GM12801 (cell line): ENCODE measurements around the gene RASL11A.

ENCODE experiments used
- TF ChIP-seq, protein P1 (sequence below): IDR thresholded peaks from one replicate; pipeline ENCODE4 v1.5.1; 2011; ENCODE audit warnings: control low read depth; ENCODE audit not compliant: insufficient read length; ENCODE audit errors: extremely low read depth

The RASL11A gene

DNA sequence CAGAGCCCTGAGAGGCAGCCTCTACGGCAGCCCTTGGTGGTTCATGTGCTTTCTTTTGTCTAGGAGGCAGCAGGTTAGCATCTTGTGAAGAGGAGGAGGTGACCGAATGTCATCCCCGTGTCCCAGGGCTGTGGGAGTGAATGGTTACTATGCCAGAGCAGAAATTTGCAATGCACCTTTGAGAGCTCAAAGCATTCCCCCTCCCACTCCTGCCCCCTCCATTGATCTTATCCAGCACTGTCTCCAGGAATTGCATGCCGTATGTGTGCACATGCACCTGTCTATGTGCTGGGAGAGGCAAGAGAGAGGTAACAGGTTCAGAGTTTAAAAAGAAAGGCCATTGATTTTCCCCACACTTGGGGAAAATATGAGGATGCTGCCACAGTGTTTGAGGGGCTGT is 10.2 kb downstream of the RASL11A start:
- TF ChIP-seq, protein P1, sequence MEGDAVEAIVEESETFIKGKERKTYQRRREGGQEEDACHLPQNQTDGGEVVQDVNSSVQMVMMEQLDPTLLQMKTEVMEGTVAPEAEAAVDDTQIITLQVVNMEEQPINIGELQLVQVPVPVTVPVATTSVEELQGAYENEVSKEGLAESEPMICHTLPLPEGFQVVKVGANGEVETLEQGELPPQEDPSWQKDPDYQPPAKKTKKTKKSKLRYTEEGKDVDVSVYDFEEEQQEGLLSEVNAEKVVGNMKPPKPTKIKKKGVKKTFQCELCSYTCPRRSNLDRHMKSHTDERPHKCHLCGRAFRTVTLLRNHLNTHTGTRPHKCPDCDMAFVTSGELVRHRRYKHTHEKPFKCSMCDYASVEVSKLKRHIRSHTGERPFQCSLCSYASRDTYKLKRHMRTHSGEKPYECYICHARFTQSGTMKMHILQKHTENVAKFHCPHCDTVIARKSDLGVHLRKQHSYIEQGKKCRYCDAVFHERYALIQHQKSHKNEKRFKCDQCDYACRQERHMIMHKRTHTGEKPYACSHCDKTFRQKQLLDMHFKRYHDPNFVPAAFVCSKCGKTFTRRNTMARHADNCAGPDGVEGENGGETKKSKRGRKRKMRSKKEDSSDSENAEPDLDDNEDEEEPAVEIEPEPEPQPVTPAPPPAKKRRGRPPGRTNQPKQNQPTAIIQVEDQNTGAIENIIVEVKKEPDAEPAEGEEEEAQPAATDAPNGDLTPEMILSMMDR, result no peak

DNA sequence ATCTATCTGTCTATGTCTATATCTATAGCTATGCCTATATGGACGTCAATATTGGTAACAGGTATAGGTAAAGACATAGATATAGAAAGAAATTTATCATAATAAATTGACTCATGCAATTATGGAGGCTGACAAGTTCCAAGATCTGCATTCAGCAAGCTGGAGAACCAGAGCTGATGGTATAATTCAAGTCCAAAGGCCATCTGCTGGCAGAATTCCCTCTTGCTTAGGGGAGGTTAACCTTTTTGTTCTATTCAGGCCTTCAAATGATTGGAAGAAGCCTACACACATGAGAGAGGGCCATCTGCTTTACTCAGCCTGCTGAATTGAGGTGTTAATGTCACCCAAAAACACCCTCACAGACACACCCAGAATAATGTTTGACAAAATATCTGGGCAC is 10.8 kb downstream of the RASL11A start:
- TF ChIP-seq, protein P1, result no peak

DNA sequence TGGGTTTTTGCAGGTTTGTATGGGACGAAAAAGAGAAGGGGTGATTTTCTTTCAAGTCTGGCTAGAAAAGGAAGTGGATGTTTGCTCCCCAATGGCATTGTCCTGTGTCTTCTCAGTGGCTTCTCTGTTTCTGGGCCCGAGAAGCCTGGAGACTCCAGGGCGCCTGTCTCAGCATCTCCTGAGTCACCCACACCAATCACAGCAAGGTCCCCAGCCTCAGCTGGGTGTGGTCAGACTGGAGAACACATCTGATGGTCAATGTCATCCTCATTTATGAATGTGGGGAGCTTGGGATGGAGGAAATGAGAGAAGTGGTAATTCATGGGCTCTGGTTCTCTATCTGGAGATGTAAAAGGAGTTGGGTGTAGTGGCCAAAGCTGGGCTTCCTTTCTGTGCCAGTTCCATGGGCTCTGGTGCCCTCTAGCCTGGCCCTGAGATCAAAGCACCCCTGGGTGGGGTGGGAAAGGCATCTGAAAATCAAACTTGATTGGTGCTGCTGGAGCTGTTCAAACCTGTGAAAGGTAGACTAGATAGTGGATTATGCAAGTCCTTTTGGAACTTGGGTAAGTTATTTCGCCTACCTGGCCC is 13.4 kb downstream of the RASL11A start:
- TF ChIP-seq, protein P1, result no peak

DNA sequence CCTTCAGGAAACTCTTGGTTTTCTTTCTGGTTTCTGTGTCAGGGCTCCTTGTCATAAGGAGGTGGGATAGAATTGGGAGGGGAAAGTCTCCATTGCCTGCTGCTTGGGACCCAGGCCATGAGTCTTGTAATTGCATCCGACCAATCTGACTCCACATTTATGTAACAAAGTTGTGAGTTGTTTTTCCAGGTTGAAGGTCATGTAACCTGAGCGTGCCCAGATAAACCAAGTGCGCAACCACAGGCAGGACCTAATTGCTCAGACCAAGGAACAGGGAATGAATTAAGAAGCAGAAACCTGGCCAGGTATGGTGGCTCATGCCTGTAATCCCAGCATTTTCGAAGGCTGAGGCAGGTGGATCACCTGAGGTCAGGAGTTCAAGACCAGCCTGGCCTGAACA is 17.8 kb downstream of the RASL11A start:
- TF ChIP-seq, protein P1, result no peak

DNA sequence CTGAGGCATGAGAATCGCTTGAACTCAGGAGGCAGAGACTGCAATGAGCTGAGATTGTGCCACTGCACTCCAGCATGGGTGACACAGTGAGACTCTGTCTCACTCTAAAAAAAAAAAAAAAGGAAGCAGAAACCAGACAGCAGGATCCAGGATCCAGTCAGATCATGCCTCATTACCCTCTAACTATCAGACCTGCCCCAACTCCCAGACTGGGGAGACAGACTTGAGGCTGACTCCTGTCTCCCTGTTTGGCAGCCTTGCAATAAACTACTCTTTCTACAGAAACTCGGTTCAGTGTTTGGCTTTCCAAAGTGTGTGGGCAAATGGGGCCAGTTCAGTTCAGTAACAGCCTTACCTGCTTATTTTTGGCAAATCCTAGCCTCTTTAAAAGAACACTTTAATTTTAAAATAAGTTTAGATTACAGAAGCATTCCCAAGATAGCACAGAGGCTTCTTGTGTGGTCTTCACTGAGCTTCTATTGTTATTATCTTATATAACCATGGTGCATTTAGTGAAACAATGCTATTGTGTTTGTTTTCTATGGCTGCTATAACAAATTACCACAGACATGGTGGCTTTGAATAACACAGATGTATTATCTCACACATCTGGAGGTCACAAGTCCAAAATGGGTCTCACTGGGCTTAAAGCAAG is 18.5 kb downstream of the RASL11A start:
- TF ChIP-seq, protein P1, result no peak

DNA sequence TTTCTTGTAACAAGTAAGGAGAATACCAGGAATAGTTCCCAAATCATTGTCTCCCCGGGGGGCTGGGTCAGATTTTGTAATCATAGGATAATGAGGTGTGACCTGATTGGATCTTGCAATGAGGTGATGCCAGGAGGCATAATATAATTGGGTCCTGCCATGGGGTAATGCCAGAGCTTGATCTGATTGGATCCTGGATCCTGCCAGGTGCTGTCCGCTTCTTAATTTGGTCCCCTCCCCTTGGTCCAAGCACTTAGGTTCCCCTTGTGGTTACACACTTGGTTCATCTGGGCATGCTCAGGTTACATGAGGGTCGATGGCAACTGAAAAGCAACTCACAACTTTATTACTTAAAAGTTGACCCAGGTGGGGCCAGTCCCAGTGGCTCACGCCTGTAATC is 20.1 kb downstream of the RASL11A start:
- TF ChIP-seq, protein P1, result no peak

DNA sequence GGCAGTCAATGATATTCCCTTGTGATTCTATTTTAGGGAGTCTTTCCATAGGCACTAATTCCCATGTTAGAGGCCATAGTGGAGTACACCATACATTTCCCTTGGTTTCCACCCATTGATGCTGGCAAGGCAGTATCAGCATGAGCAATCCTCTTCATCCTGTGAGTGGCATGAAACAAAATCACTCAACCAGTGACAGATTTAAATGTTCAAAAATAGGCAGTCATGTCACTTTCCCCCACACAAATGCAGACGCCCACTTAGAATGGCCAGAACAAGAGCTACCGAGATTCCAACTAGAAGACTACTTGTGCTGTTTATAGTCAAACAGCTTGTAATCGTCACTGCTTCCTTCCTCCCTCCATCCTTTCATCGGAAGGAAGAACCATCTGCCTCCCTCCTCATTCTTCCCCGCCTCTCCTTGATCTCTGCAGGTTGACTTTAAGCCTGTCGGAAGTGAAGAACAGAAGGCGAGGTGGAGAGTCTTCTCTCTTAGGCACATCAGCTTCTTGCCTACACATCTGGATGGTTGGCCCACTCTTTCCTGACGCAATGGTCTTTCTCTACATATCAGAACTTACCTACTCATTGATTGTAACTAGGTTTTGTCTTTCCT is 22.6 kb downstream of the RASL11A start:
- TF ChIP-seq, protein P1, result no peak
